B cell (primary cell): ENCODE data around the gene ARHGAP22. TPM values are rescaled to one million over a fixed set of nuclear protein-coding genes. Genes with fewer than 3 reads are reported as not detected.

Experiments used
- ATAC-seq: fragments of 200-7000 bp; cut with Tn5 transposase; one replicate; pipeline ENCODE4 v1.10.0; 2021; ENCODE audit warnings: low read depth, mild to moderate bottlenecking, moderate number of reproducible peaks, moderate library complexity
- CTCF ChIA-PET: fragments of 350-600 bp; sonication (Branson Sonifier 250); formaldehyde crosslinking; loops from one replicate; lab custom pipeline; 2021; ENCODE audit warnings: antibody characterized with exemption, inconsistent platforms; lab: Charles Lee
- POLR2A ChIA-PET: fragments of 350-600 bp; sonication (Branson Sonifier 250); formaldehyde crosslinking; loops from one replicate; lab custom pipeline; 2021; ENCODE audit warnings: antibody characterized with exemption; lab: Charles Lee
- DNase-seq: peaks from one replicate; pipeline ENCODE4 v3.0.0; 2013
- H2AFZ ChIP-seq: 2 replicates; pipeline ENCODE4 v1.6.1; 2012; ENCODE audit warnings: mild to moderate bottlenecking, low read depth, low read length; ENCODE audit not compliant: insufficient read depth, poor library complexity, severe bottlenecking
- H3K27ac ChIP-seq, 2 donors: 1 replicate in 1 of 2; 2 replicates in 1 of 2; pipeline ENCODE4 v1.5.1; 2012 to 2013; ENCODE audit warnings: low read length in 2 of 2, mild to moderate bottlenecking in 2 of 2, moderate library complexity in 1 of 2
- H3K27me3 ChIP-seq, 4 experiments: fragments of 200-600 bp in 1 of 4; sonication (generic) in 1 of 4; replicated peaks in 1 of 4; 1 replicate in 2 of 4; 2 replicates in 2 of 4; pipeline versions ENCODE4 v1.6.1 to v1.7.0; 2013 to 2016; ENCODE audit warnings: low read length in 3 of 4, mild to moderate bottlenecking in 2 of 4, mixed read lengths in 1 of 4, moderate library complexity in 1 of 4; ENCODE audit not compliant: insufficient read depth in 4 of 4, control insufficient read depth in 3 of 4; ENCODE audit errors: control extremely low read depth in 1 of 4
- H3K36me3 ChIP-seq, 2 experiments: replicated peaks in 1 of 2; 1 replicate in 1 of 2; 2 replicates in 1 of 2; pipeline versions ENCODE4 v1.6.1 to v1.7.1; 2013; ENCODE audit warnings: low read length in 1 of 2; ENCODE audit not compliant: insufficient read depth in 2 of 2, control insufficient read depth in 1 of 2; ENCODE audit errors: control extremely low read depth in 1 of 2, extremely low read depth in 1 of 2
- H3K4me1 ChIP-seq, 2 donors: fragments of 200-600 bp in 1 of 2; sonication (generic) in 1 of 2; 1 replicate in 1 of 2; 2 replicates in 1 of 2; pipeline versions ENCODE4 v1.5.1 to v1.6.1; 2013 to 2017; ENCODE audit warnings: low read length in 2 of 2; ENCODE audit not compliant: control insufficient read depth in 2 of 2, insufficient read depth in 2 of 2
- H3K4me2 ChIP-seq: replicated peaks from 2 replicates; pipeline ENCODE3; 2012; ENCODE audit warnings: mild to moderate bottlenecking, low read depth, low read length; ENCODE audit not compliant: poor library complexity, severe bottlenecking
- H3K4me3 ChIP-seq, 5 experiments: fragments of 200-600 bp in 1 of 5; sonication (generic) in 1 of 5; 1 replicate in 3 of 5; 2 replicates in 2 of 5; pipeline versions ENCODE4 v1.5.1 to v1.7.0; 2011 to 2016; ENCODE audit warnings: low read length in 4 of 5, mild to moderate bottlenecking in 4 of 5, low read depth in 2 of 5, control low read depth in 1 of 5, moderate library complexity in 1 of 5; ENCODE audit not compliant: insufficient read depth in 1 of 5; ENCODE audit errors: control extremely low read depth in 1 of 5, extremely low read depth in 1 of 5
- H3K79me2 ChIP-seq: fragments of 200-600 bp; sonication (generic); one replicate; pipeline ENCODE4 v1.6.0; 2016; ENCODE audit warnings: low read length; ENCODE audit not compliant: control insufficient read depth, insufficient read depth
- H3K9ac ChIP-seq: fragments of 200-600 bp; sonication (generic); 2 replicates; pipeline ENCODE4 v1.6.1; 2017; ENCODE audit warnings: mild to moderate bottlenecking, low read length, moderate library complexity
- H3K9me3 ChIP-seq, 3 donors: one replicate each; pipeline versions ENCODE4 v1.6.1 to v1.7.1; 2013; ENCODE audit warnings: low read length in 2 of 3; ENCODE audit not compliant: control insufficient read depth in 2 of 3, insufficient read depth in 1 of 3; ENCODE audit errors: control extremely low read depth in 1 of 3
- H4K20me1 ChIP-seq: 2 replicates; pipeline ENCODE4 v1.6.0; 2012; ENCODE audit warnings: mild to moderate bottlenecking, low read length; ENCODE audit not compliant: insufficient read depth, control insufficient read depth, poor library complexity, severe bottlenecking
- H3K27ac Mint-ChIP-seq: one replicate; pipeline ENCODE4 v1.8.0; 2021; ENCODE audit warnings: mixed read lengths
- H3K27me3 Mint-ChIP-seq: one replicate; pipeline ENCODE4 v1.8.0; 2021; ENCODE audit warnings: mixed read lengths
- H3K4me1 Mint-ChIP-seq: one replicate; pipeline ENCODE4 v1.8.0; 2021; ENCODE audit warnings: mixed read lengths
- H3K4me3 Mint-ChIP-seq: one replicate; pipeline ENCODE4 v1.8.0; 2021; ENCODE audit warnings: mixed read lengths
- H3K9me3 Mint-ChIP-seq: one replicate; pipeline ENCODE4 v1.8.0; 2022; ENCODE audit warnings: mixed read lengths; ENCODE audit not compliant: insufficient read depth
- EZH2 ChIP-seq: IDR thresholded peaks from 2 replicates; pipeline ENCODE4 v1.6.1; 2012; ENCODE audit warnings: borderline replicate concordance, low read depth, mild to moderate bottlenecking, moderate library complexity, low read length; ENCODE audit not compliant: insufficient read depth, poor library complexity, severe bottlenecking
- WGBS: methylation state at CpG from one replicate; pipeline ENCODE4 v1.1.5; 2013; ENCODE audit warnings: missing lambda C conversion rate; ENCODE audit not compliant: insufficient coverage; 5-methylcytosine and 5-hydroxymethylcytosine counted together
- intact Hi-C: fragments of 100-400 bp; cut with micrococcal nuclease; formaldehyde crosslinking; loops from one replicate; pipeline ENCODE4 v1.10.0; 2022
- polyA plus RNA-seq: library from polyadenylated mRNA; depleted of rRNA; stranded (reverse); fragments of >200 nt; gene quantifications from 2 replicates; pipeline ENCODE4 v1.2.3, GENCODE V29; 2012
- total RNA-seq, 2 donors: library from RNA; stranded (reverse); fragments of 120-200 nt in 1 of 2; gene quantifications; 1 replicate in 1 of 2; 2 replicates in 1 of 2; pipeline versions ENCODE4 v1.2.3 to v1.2.4, GENCODE V29; 2013 to 2022
- TF ChIP-seq, protein P1 (sequence below): fragments of 200-600 bp; IDR thresholded peaks from one replicate; pipeline ENCODE4 v1.8.0; 2022; ENCODE audit warnings: antibody characterized with exemption, mild to moderate bottlenecking

Gene ARHGAP22
- total and polyA plus RNA-seq, 2 donors (not counting 1 experiment from before 2014, with no cell fraction given), result 1.9 to 2.0 TPM

- POLR2A ChIA-PET, result no interaction called here
- H3K27me3 Mint-ChIP-seq, result peaks cover 25% of the 10 kb centered on the region
- no peak overlapping the region for H3K4me3 Mint-ChIP-seq
- H3K4me2 ChIP-seq, result no peak overlapping the region
- no peaks in the 10 kb centered on the region for H3K4me1 Mint-ChIP-seq
- H2AFZ ChIP-seq, result no peak overlapping the region
- H3K27me3 ChIP-seq, result peaks cover 0 to 5% (median 0%) of the 10 kb centered on the region in 4 experiments
- DNase-seq (no peak), ATAC-seq (no peak)
- H3K79me2 ChIP-seq, result no peaks in the 10 kb centered on the region
- intact Hi-C loops, result no loop called here
- WGBS, result 25% methylated on average over 9 of the region's 9 CpGs
- no peaks in the 10 kb centered on the region for H3K36me3 ChIP-seq
- H3K9ac ChIP-seq, result no peak overlapping the region
- no peak overlapping the region for H3K27ac Mint-ChIP-seq
- H3K9me3 Mint-ChIP-seq, result no peaks in the 10 kb centered on the region
- no peaks in the 10 kb centered on the region for H4K20me1 ChIP-seq
- no peaks in the 10 kb centered on the region for H3K4me1 ChIP-seq
- peaks cover 0 to 8% (median 0%) of the 10 kb centered on the region in 3 donors for H3K9me3 ChIP-seq
- TF ChIP-seq, protein P1, sequence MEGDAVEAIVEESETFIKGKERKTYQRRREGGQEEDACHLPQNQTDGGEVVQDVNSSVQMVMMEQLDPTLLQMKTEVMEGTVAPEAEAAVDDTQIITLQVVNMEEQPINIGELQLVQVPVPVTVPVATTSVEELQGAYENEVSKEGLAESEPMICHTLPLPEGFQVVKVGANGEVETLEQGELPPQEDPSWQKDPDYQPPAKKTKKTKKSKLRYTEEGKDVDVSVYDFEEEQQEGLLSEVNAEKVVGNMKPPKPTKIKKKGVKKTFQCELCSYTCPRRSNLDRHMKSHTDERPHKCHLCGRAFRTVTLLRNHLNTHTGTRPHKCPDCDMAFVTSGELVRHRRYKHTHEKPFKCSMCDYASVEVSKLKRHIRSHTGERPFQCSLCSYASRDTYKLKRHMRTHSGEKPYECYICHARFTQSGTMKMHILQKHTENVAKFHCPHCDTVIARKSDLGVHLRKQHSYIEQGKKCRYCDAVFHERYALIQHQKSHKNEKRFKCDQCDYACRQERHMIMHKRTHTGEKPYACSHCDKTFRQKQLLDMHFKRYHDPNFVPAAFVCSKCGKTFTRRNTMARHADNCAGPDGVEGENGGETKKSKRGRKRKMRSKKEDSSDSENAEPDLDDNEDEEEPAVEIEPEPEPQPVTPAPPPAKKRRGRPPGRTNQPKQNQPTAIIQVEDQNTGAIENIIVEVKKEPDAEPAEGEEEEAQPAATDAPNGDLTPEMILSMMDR, result no peak
- TF ChIP-seq EZH2, result no peak
- H3K4me3 ChIP-seq, result no peak overlapping the region
- CTCF ChIA-PET, result interaction anchor here (1.4 kb wide), 1 partner anchor 9 kb away, joined by 3 read pairs; no protein-coding TSS in a partner anchor
- H3K27ac ChIP-seq, result no peak overlapping the region
Measured at GRCh38 chr10:48476279-48476982, 128.4 kb downstream of the ARHGAP22 start.

DNA sequence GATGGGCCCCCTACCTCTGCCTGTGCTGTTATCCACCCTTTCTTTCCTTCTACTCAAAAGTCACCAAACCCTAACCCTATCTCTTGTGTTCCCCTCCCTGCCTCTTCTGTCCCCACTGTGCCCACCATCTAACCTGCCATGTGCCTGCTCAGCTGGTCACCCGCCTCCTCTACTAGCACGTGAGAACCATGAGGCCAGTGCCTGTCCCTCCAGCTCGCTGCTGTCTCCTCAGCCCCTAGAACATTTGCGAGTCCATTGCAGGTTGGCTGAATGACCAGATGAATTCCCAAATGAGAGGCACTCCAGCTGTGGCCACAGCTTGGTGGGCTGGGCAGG, 129.0 kb downstream of the ARHGAP22 start:
- no peak overlapping the region for H3K4me3 Mint-ChIP-seq
- peaks cover 25% of the 10 kb centered on the region for H3K27me3 Mint-ChIP-seq
- H3K4me3 ChIP-seq, result no peak overlapping the region
- DNase-seq (no peak), ATAC-seq (no peak)
- no peak overlapping the region for H3K9ac ChIP-seq
- H3K4me1 Mint-ChIP-seq, result no peaks in the 10 kb centered on the region
- H2AFZ ChIP-seq, result no peak overlapping the region
- no peaks in the 10 kb centered on the region for H4K20me1 ChIP-seq
- peaks cover 0 to 5% (median 0%) of the 10 kb centered on the region in 4 experiments for H3K27me3 ChIP-seq
- H3K27ac Mint-ChIP-seq, result no peak overlapping the region
- ChIA-PET POLR2A (no interaction called here), CTCF (interaction anchor here (1.4 kb wide), 1 partner anchor 10 kb away, joined by 3 read pairs; no protein-coding TSS in a partner anchor)
- H3K9me3 ChIP-seq, result peaks cover 0 to 8% (median 0%) of the 10 kb centered on the region in 3 donors
- no peaks in the 10 kb centered on the region for H3K79me2 ChIP-seq
- no peaks in the 10 kb centered on the region for H3K4me1 ChIP-seq
- TF ChIP-seq EZH2, result no peak
- TF ChIP-seq, protein P1, result no peak
- no peak overlapping the region for H3K4me2 ChIP-seq
- H3K27ac ChIP-seq, result no peak overlapping the region
- WGBS, result 92% methylated on average over 4 of the region's 4 CpGs
- intact Hi-C loops, result no loop called here
- no peaks in the 10 kb centered on the region for H3K9me3 Mint-ChIP-seq
- no peaks in the 10 kb centered on the region for H3K36me3 ChIP-seq
